GM19023 (cell line): ENCODE measurements around the gene SPATA31C1.
"Not testable (repeated sequence)": the region's sequence is repeated elsewhere in the genome, so short reads cannot be mapped to it uniquely, and the experiment has no call there.

ENCODE experiments used
- ATAC-seq: cut with Tn5 transposase; IDR thresholded peaks from one replicate; pipeline ENCODE4 v1.9.1; 2021; ENCODE audit warnings: mild to moderate bottlenecking, moderate library complexity; ENCODE audit not compliant: unreplicated experiment

Gene SPATA31C1

DNA sequence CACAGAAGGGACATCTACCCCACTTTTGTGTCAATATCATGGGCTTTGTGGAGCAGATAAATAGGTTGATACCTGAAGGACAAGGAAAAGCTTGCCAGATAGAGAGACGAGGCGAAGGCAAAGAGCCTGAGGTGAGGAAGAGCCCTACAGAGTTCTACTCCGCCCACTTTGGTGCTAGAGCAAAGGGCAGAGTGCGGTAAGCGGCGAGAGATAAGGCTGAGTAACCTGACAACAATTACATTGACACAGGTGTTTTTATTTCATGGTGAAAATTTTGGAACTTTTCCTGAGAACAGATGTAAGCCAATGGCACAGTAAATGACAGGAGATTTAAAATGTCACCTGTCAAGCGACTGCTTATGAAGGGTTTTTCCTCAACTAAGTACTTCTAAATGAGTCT is 16.7 kb downstream of the SPATA31C1 start:
- not testable (repeated sequence) for ATAC-seq

DNA sequence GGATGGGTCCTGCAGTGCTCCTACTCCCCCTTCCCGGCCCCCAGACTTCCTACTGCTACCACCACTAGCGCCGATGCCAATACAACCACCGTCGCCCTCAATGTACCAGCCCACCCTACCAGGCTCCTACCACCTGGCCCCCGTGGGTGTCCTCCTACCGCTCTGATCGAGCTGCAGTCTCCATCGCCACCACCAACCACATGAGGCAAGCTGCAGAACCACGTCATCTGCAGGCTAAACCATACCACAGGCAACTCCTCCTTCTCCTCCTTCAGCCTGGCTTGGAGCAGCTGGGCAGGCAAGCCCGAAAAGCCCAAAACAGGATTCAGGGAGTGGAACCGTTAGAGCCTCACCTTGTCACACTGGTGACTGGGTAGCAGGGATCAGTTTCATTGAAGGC is 19.6 kb downstream of the SPATA31C1 start:
- not testable (repeated sequence) for ATAC-seq

DNA sequence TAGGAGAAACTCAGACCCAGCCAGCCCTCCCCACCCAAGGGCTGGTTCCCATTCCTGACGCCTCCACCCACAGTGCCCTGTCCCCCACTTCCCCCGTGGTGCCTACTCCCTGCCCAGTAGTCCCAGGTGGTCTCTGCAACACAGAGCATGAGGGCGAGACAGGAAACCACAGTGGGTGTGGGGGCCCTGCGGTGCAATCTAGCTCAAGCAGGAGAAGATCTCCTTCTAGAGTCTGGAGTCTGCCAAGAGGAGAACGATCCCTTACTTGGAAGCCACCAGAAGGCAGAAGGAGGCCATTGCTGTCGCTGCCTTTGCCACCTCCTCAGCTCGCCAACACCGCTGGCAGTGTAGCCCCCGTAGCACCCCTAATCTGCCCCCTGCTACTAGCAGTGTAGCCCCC is 20.2 kb downstream of the SPATA31C1 start:
- not testable (repeated sequence) for ATAC-seq

DNA sequence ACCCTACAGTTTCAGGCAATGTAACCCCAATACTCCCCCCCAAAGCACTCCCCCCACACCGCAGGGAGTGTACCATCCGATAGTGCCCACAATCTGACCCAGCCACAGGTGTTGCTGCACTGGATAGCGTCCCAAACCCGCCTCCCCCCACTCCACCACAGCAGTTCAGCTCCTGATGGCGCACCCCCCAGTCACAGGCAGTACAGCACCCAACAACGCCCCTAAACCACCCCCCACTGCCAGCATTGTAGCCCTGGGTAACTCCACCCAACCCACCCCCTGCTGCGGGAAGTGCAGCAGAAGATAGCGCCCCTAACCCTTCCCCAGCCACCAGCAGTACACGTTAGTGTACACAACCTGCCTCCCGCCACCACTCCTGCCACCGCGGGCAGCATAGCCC is 20.6 kb downstream of the SPATA31C1 start:
- ATAC-seq, result not testable (repeated sequence)

DNA sequence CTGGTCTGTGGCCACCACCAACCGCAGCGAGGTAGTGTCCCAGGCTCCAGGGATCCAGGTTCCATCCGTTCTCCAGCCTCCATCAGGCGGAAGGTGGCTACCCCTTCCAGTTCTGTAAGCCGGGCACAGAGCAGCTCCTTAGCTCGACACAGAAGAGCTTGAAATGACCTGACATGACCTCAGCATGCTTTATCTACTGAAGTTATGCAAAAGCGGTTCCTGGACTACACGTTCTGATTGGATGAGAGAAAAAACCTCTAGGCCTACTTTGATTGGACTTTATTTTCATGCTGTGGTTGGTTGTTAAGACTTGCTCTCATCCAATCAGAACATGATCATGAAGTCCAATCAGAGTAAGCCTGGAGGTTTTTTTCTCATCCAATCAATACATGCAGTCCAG is 21.3 kb downstream of the SPATA31C1 start:
- ATAC-seq, result not testable (repeated sequence)

DNA sequence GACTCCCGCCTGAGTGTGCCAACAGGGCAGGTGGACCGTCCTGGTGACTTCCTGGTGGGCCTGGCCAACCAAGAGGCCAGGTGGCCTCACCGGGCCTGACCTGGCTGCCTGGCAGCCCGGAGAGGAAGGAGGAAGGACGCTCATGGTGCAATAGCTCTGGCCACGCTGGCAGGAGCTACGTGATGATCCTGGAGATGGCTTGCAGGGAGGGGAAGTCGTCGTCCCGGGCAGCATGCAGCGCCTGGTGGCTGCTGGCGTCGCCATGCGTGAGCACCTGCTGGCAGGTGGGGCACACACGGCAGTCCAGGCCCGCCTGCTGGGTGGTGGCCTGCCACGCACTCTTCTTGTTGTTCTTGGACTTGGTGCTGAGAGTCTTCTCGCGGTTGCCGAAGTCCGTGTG is 26.3 kb downstream of the SPATA31C1 start:
- ATAC-seq, result no peak

DNA sequence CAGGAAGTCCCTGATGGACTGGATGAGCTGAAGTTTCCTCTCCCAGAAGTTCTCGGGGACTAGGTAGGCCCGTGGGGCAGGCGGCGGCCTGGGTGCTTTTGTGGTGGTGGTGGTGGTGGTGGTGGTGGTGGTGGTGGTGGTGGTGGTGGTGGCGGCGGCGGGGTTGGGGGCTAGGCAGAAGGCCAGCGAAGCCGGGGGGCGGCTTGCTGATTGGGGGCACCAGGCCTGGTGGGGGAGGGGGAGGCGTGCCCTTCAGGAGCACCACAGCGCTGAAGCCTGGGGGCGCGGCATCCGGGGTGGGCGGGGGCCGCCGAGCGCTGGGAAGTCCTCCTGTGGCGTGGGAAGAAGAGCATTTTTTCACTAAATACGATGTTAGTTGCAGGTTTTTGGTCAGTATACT is 26.9 kb downstream of the SPATA31C1 start:
- no peak for ATAC-seq

DNA sequence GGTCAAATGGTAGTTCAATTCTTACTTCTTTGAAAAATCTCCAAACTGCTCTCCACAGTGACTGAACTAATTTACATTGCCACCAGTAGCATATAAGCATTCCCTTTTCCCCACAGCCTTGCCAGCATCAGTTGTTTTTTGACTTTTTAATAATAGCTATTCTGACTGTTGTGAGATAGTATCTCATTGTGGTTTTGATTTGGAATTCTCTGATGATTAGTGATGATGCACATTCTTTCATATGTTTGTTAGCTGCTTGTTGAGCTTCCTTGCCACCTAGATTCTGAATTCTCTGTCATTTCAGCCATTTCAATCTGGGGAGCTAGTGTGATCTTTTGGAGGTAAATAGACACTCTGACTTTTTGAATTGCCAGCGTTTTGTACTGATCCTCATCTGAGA is 32.5 kb downstream of the SPATA31C1 start:
- ATAC-seq, result no peak

DNA sequence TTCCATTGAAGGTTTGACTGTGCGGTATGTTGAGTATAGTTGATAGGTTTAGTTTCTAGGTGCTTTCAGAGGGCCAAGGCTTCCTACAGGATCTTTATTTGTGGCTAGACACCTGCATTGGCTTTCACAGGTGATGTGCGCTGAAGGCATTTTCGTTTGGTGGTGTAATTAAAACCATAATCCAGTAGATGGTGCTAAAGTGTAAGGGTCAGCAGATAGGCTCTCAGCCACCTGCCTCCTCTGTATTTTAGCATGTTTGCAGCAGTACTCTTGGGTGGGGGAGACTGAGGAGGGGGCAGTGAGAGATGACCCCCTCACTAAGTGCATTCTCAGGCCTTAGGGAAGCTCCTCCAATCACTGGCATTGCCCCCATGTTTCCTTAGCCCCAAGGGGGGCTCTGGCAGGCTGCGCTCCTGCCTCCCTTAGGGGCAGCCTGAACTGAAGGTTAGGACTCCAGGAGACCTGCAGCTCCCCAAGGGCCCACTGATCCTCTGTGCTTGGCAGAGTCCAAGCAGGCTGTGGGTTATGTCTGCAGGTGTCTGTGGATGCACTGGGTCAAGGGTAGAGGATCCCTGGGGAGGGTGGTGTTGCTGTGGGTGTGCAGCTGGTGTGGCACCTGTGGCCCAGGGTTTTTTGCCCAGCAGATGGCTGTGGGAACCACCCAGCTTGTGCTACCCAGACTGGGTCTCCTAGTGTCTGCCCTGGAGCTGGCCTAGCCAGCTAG is 33.2 kb downstream of the SPATA31C1 start:
- no peak for ATAC-seq

DNA sequence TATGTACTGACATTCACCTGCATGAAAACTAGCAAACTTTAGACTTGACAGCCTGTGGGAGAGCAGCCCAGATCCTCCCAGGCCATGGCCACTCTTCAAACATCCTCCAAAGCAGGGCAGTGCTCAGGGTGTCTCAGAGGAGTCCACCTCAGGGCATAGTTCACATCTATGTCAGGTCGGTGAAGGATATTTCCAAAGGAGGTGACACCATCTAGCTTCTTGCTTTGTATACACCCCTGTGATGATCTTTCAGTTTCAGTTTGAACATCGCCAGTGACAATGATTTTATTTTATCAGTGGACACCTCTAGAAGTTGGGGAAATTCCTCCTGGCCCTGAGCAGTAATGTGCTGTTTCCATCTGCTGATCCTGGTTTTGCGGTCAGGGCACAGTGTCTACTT is 36.5 kb downstream of the SPATA31C1 start:
- no peak for ATAC-seq

DNA sequence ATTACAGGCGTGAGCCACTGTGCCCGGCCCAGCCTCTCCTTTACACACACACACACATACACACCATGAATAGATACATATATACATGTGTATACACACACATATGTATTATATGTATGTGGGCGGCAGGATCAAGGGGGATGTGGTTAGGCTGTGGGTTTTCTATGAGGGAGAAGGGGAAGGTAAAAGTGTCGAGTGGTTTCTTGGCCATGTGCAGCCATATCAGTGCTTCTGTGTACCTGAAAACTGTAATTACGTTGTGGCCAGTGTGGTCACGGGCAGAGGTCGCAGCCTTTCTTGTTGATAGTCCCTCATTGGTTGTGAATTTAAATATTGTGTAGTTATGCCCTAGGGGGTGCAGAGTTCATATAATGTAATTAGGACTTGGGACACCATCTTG is 40.1 kb downstream of the SPATA31C1 start:
- ATAC-seq, result no peak

DNA sequence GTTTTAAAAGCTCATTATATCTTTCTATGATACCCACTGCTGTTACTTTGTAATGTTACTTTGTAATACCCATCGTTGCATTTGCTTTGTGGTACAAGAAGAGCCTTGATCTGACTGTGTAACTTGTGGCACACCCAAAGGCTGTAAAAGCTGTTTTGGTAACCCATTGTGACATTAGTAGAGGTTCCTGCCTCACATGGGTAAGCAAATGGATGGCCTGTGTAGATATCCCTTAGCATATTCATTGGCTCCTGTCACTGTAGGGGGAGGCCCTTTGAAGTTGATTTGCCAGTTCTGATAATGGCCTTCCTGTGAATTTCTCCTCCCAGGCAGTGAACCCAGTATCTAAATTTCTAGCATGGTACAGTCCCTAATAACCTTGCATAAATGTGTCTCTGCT is 40.8 kb downstream of the SPATA31C1 start:
- no peak for ATAC-seq

DNA sequence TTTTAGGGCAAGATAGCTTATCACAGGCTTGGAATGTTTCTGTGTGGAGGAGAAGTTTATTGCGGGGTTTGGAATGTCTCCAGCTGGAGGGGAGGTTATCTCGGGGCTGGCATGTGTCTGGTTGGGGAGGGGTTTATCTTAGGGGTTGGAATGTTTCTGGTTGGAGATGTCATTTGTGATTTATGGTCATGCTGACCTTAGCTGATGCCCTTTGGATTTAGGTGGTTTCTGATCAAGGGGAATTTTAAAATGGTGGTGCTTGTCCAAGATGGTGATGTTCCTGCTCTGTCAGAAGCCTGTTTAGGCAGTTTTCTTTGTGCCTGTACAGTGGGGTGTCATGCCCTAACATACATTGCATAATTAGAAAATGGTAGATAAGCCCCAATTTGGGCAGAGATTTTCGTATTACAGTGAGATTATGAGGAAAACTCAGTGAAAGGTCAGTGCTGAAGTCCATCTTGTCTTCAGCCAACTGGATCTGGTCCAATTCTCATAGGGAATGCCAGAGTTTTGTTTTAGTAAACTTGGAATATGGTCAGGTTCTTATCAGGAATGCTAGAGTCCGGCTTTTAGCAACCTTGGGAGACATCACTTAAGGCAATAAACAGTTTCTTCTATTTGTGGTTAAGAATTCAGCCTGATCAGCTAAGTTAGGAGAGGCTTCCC is 42.3 kb downstream of the SPATA31C1 start:
- no peak for ATAC-seq

DNA sequence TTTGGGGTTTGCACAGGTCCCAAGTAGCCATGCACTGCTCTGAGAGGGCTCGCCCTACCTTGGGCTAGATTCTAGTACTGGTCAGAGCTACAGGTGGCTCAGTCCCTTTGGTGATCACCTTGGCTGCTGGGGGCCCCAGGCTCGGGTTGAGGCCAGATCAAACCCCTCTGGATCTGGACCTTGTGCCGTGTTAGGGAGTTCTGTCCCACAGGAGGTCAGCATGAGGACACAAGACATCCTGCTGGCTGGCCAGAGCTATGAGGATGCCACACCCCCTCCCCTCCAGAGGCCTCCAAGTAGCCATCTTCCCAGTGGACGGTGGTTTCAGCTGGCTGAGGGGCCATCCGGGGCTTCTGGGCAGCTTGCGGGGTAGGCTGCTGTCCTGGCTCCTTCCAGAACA is 46.0 kb downstream of the SPATA31C1 start:
- no peak for ATAC-seq

DNA sequence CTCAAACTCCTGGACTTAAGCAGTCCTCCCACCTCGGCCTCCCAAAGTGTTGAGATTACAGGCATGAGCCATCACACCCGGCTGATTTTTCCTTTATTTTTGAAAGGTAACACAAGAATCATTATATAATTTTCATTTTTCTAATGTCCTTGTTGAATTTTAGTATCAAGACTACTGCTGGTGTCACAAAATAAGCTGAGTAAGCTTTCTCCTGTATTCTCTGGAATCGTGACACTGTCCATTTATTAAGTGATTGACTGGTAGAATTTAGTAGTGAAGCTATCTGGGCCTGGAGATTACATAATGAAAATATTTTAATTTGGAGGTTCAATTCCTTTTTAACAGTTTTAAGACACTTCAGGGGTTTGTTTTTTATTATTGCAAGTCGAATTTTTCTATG is 47.1 kb downstream of the SPATA31C1 start:
- no peak for ATAC-seq

DNA sequence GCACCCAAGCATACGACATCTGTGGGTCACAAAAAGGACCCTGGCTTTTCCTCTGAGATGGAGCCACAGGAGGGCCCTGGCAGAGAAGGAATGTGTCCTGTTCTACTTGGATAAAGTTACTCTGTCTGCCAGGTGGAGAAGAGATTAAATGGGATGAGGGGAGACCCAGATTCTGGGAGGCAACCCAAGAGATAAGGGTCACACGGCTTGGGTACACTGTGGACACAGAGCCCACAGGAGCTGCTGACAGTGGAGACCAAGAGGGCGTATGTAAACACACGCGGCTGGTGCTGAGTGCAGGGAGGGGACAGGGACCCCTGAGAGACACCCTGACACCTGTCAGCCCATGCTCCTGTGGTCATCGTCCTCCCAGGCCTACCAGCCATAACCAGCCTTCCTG is 50.4 kb downstream of the SPATA31C1 start:
- no peak for ATAC-seq

DNA sequence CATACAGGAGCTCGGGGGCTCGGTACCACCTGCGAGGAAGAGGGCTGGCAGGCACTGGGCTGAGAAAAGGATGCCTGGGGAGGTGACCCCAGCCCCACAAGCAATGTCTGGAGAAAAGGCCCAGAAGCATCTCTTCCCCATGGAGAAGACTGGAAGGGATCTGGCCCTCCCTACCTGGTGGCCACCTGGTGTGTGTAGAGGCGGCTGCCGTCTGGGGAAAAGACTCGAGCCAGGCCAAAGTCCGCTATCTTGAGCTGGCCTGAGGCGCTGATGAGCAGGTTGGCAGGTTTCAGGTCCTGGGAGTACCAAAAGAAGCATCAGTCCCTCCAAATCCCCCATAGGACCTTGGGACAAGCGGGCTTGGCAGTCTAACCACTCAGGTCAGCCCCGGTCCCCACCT is 52.8 kb downstream of the SPATA31C1 start:
- ATAC-seq, result no peak

DNA sequence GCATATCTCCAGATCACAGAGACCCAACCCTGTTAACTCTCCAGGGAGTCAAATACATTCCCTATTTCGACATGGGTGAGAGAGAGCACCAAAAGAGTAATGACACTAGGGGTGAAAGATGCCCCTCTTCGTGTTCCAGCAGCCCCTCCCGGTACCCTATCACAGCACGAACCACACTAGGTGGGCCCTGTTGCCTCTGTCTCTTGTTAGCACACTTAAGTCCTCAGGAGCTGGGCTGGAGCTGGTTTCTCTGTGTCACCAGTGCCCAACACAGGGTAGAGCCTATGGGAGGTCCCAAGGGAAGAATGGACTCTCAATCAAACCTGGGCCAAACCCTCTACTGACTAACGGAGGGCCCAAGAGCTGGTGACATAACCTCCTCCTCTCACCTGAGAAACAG is 55.4 kb downstream of the SPATA31C1 start:
- ATAC-seq, result no peak
